HG02981 (cell line): ENCODE measurements around the gene GPATCH4.
"Not testable (repeated sequence)": the region's sequence is repeated elsewhere in the genome, so short reads cannot be mapped to it uniquely, and the experiment has no call there.

ENCODE experiments used
- ATAC-seq: cut with Tn5 transposase; IDR thresholded peaks from one replicate; pipeline ENCODE4 v1.9.1; 2021; ENCODE audit warnings: mild to moderate bottlenecking, moderate library complexity; ENCODE audit not compliant: unreplicated experiment

The GPATCH4 gene

DNA sequence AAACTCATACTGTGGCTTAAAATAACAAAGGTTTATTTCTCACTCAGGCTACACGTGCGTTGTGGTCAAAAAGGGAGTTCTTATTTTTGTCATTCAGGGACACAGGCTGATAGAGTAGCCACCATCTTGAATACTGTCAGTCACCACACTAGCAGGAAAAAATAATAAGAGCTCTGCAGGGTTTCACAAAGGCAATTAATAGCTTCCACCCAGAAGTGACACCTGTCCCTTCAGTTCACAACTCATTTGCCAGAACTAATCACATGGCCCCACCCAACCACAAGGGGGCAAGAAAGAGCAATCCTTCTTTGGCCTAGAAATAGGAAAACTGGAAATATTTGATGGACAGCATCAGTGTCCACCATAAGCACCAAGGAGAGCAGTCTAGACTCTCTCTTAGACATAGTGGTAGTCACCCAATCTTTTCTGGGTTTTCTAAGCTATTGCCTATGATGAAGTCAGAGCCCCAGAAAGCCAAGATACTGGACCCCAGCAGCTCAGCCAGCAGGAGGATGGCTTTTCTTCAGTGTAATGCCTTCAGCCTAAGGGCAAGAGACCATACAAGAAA is 26.1 kb upstream of the GPATCH4 start:
- ATAC-seq: no peak

DNA sequence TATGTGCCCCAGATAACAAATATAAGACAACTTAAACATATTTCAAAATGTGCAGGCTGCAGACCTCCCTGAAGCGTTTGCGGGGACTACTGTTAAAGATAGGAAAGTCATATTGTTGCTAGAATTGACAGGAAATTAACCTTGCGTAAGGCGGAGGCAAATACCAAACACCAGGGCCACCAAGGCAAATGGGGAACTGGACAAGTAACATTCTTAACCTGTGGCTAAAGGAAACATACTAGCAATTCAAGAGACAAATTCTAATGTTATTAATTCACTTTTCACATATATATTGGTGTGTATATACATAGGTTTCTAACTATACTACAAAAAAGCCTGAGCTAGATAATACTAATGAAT is 24.8 kb upstream of the GPATCH4 start:
- no peak for ATAC-seq

DNA sequence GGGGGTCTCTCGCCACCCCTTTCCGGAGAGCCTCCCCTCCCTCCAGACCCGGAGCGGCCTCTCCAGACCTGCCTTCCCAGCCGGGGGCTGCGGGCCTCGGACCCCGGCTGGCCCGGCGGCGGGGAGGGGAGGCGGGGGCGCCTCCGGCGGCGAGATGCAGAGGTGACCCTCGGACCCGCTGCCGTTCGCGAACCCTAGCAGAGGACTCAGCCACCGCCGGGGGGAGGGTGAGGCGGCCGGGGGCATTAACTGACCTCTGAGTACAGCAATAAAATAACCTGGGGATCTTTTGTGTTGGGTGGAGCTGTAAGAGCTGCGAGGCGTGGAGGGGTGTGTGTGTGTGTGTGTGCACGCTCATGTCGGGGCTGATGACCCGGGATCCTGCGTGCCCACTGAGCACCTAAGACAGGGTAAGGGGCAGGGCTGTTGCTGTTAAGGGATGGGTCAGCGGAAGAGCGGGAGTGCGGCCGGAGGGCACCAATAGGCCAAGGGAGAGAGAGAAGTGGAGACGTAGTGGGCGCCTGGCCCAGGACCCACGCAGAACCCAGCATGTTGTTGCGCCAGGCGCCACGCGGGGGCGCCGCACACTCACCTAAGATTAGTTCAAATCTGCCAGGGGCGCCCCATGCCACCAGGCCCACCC is 24.3 kb upstream of the GPATCH4 start:
- no peak for ATAC-seq

DNA sequence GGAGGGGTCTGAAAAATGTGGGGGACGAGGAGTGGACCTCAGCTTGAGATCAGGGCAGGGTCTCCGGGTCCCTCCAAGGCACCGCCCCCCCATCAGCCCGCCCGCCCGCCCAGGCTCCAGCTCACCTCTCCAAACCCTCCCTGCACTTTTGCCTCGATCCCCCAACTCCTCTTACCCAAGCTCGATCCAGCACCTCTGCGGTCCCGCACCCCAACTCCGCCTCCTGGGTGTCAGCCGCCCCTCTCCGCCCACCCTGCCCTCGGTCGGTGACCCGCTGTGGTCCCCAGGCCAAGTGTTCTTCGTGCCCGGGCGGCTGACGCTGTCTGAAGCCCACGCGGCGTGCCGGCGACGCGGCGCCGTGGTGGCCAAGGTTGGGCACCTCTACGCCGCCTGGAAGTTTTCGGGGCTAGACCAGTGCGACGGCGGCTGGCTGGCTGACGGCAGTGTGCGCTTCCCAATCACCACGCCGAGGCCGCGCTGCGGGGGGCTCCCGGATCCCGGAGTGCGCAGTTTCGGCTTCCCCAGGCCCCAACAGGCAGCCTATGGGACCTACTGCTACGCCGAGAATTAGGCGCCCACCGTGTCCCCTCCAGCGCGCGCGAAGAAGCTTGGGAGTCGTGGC is 23.6 kb upstream of the GPATCH4 start:
- ATAC-seq: no peak

DNA sequence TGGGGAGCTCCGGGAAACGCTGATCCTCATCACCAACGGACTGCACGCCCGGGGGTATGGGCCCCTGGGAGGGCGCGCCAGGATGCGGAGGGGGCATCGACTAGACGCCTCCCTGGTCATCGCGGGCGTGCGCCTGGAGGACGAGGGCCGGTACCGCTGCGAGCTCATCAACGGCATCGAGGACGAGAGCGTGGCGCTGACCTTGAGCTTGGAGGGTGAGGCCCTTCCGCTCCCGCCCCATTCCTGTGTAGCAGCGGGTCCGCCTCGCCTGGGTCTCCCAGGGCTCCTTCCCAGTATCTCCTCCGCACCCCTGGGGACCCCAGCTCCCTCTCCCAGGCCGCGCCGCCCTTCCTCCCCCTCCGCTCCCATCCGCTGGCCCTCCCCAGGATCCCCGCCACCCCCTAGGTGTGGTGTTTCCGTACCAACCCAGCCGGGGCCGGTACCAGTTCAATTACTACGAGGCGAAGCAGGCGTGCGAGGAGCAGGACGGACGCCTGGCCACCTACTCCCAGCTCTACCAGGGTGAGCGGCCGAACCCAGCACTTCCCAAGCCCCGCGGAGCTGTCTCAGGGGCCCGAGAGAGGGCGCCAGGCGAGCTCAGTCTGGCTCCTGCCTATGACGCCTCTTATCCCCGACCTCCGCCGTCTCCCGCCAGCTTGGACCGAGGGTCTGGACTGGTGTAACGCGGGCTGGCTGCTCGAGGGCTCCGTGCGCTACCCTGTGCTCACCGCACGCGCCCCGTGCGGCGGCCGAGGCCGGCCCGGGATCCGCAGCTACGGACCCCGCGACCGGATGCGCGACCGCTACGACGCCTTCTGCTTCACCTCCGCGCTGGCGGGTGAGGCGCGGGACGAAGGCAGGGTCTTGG is 22.9 kb upstream of the GPATCH4 start:
- ATAC-seq: no peak

DNA sequence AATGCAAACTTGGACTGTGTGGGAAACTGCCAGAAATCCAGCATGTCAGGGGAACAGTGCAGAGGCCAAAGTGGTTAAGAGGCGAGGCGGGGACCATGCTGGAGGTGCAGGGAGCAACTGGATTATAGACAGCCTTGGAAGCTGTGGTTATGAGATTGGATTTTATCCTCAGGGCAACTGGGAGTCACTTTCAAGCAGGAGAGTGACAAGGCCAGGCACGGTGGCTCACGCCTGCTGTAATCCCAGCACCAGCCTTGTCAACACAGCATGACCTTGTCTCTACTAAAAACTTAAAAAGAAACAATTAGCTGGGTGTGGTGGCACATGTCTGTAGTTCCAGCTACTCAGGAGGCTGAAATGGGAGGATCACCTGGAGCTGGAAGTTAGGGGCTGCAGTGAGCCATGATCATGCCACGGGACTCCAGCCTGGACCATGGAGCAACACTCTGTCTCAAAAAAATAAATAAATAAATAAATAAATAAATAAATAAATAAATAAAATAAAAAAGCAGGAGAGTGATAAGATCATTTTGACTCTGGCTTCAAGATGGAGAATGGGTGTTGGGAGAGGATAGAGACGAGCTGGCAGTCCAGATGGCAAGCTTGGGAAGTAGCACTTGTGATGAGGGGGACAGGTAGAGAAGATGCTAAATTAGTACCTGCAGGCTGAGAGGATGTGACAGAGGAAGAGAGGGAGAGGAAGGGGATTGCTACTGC is 21.5 kb upstream of the GPATCH4 start:
- ATAC-seq: no peak

DNA sequence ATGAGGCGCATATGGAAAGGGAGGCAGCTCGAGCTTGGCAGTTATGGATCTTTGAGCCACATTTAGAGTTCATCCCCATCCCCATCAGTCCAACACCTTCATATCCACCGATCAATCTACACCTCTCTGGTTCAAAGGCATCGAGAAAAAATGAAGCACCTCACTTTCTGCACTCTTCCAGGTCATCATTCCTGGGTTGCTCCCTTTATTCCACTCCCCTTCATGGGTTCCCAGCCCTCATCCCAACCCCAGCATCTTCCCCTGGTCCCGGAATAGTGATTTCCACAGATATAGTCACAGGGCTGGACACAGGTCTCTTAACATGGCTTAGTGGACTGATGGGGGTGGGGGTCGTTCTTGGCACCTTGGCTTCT is 18.3 kb upstream of the GPATCH4 start:
- no peak for ATAC-seq

DNA sequence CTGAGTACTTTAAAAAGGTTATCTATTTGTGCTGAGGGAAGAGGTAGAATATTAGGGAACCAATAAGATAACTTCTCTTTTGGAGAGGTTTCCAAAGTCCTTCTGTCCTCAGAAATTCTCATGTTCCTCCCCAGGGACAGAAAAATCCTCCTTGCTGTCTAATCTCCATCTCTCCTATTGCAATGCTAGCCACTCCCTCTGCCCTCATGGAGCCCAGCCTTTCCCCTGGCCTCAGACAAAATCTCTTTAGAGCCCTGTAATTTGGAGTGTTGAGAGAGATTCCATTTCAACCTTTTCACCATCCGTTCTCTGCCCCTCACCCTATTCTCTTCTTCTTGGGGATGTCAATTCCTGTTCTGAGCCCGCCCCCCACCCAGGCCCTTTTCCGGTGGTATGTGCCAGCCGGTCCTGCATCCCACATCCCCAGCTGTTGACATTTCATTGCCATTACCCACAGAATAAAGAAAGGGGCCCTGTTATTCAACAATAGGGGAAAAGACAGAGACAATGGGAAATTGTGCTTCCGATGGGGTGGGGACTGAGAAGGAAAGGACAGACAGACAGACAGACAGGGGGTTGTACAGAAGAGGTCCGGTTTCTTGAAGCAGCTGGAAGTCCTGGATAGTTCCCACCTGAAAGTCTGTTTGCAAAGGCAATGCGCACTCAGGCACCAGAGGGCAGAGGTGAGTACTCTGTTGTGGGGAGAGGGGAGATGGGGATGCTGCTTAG is 17.7 kb upstream of the GPATCH4 start, which contains the start of gene HAPLN2:
HAPLN2 (plus strand) TSS at position 563 of the 729 bp plus-strand sequence. CDS start 4,076 bp downstream, outside the sequence.
- no peak for ATAC-seq

DNA sequence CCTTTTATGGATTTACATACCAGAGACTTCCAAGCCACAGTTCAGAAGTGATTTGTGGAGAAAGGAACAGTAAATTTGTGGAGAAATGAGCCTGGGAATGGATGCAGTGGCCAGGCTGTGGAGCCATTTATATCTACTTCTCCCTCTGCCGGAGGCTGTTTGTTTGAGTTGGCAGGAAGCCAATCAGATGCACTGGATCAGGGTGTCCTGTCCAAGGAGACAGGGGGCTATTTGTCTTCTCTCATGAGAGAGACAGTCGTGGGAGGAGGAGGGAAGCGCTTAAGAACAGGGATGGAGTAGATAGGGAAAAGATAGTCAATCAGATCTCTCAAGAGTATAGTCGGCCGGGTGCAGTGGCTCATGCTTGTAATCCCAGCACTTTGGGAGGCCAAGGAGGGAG is 15.2 kb upstream of the GPATCH4 start:
- ATAC-seq: no peak

DNA sequence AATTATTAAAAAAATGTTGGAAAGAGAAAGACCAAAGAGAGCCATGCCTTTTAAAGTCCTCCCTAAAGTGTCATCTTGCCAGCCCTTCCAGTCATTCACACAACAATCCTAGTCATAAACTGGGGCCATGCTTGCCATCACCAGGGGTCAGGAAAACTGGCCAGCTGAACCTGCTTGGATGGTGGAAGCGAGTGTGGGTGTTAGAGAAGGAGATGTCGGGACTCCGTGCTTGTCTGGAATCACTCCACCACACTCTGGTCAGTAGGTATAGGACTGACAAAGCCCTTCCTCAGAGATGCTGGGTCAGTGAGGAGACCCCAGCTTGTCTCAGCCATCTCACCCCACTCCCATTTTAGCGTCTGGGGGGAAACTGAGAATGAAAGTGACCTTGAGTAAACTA is 14.7 kb upstream of the GPATCH4 start:
- ATAC-seq: no peak

DNA sequence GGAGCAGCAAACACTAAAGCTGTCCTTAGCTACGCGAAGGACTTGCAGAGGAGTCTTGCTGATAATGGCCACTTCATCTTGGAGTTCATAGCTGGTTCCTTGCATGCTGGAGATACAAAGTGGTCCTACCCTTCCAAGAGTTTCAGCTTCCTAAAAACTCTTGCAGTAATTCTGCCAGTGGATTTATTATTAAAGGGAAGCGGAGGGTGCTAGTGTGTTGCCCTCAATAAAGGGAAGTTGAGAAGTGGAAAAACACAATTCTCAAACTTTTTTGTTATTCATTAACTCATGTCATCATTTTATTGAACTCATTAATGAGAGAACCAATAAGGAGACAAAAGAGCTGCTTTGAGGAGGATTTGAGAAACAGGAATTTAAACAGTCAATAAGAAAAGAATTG is 11.4 kb upstream of the GPATCH4 start:
- no peak for ATAC-seq

DNA sequence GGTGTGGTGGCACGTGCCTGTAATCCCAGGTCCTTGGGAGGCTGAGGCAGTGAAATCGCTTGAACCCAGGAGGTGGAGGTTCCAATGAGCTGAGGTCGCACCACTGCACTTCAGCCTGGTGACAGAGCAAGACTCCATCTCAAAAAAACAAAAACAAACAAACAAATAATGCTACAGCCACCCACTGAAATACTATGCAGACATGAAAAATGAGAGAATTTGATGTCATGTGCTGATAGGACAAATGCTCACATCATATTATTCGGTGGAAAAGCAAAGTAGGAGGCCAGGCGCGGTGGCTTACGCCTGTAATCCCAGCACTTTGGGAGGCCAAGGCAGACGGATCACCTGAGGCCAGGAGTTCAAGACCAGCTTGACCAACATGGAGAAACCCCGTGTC is 8.8 kb upstream of the GPATCH4 start:
- not testable (repeated sequence) for ATAC-seq

DNA sequence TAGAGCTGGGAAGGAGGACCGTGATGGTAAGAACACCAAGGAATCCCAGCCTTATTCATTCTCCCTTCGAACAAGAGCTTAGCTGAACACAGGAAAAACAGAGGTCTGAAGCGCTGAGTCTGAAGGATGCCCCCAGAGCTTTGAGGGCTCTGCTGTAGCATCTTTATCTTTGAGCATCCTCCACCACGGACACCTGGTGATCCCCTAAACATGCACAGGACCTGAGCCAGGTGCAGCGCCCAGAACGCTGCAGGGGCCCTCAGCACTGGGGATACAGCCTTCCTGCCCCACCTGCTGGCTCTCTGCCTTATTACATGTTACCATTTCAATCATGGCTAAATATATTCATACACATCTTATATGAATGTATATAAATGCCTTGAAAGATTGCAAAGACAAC is 7.7 kb upstream of the GPATCH4 start:
- ATAC-seq: no peak

DNA sequence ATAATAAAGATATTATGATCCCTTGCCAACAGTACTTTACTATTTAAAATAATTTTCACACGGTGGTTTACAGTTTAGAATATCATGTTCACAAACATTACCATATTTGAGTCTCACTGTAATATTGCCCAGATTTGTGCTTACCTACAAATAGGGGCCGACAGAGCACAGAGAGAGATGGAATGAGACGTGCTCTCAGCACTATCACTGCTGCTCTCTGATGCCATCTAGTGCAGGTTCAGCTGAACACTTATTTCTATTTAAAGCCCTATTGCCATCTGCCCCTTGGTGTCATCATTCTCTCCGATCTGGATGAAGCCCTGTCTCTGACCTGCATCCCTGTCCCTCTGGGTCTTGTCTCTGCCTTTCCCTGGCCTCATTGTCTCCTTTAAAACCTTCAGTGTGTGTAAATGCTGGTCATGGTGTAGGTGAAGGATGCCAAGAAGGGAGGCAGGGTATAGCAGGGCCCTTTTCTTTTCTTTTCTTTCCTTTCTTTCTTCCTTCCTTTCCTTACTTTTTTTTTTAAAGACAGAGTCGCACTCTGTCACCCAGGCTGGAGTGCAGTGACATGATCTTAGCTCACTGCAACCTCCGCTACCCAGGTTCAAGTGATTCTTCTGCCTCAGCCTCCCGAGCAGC is 6.9 kb upstream of the GPATCH4 start:
- ATAC-seq: peak; percentile 75

DNA sequence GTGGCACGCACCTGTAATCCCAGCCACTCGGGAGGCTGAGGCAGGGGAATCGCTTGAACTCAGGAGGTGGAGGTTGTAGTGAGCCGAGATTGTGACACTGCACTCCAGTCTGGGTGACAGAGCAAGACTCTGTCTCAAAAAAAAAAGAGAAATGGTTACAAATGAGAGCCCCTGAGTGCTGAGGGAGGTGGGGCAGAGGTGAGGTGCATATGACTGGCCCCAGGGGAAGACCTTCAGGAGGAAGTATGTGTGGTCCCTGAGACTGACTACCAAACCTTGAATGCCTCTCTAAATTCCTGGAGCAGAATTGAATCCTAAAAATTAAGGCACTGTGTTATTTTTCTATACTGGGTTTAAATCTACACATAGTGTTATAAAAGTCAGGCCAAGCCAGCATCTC is 6.1 kb upstream of the GPATCH4 start:
- ATAC-seq: not testable (repeated sequence)

DNA sequence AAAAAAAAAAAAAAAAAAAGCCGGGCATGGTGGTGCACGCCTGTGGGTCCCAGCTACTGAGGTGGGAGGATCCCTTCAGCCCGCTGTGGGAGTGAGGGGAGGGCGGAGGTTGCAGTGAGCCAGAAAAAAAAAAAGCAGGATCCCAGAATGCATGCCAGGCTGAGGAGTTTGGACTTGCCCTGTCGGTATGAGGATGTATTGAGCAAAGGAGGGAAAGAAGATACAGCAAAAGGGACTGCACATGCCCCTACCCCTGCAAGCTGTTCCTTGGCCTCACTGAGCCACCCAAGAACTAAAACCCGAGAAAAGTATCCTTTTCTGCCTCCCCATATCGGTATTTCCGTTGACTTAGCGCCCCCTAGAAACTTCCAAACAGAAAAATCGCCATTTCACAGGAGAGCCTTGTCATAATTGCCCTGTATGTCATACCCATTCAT is 1.3 kb upstream of the GPATCH4 start:
- ATAC-seq: no peak

DNA sequence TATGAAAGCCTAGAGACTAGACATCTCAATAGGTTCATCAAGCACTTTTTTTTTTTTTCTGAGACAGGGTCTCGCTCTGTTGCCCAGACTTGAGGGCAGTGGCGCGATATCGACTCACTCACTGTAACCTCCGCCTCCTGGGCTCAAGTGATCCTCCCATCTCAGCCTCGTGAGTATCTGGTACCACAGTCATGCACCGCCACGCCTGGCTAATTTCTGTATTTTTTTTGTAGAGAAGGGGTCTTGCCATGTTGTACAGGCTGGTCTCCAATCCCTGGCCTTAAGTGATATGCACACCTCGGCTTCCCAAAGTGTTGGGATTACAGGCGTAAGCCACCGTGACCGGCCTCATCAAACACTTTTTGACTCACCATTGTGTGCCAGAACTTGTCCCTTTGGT is 613 bp upstream of the GPATCH4 start:
- no peak for ATAC-seq

DNA sequence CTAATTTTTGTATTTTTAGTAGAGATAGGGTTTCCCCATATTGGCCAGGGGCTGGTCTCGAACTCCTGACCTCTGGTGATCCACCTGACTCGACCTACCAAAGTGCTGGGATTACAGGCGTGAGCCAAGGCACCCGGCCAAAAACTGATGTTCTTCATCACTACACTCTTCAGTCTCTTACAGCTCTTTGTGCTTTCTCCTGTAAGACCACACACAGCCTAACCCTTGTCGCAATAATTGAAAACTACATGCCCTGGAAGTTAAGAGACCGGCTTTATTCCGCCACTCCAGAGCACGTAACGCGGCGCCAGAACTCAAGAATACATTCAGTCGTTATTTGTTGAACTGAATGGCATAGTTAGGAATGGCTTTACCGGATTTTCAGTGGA is 552 bp downstream of the GPATCH4 start:
- no peak for ATAC-seq

DNA sequence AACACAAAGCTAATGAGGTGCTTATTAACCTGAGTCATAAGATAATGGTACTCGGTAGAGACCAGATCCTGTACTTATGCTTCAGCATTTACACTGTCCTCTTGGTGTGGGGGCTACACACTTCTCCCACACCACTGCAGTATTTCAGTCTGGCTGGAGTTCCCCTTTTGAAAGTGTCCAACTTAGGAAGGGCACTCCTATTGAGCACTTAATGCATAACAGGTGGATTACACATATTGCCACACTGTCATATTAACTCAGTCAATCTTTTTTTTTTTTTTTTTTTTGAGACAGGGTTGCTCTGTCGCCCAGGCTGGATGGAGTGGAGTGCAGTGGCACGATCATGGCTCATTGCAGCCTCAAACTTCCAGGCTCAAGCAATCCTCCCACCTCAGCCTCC is 1.5 kb downstream of the GPATCH4 start:
- no peak for ATAC-seq
